Vagina (tissue), 2 donors: ENCODE data around the gene XPA. TPM values are rescaled to one million over a fixed set of nuclear protein-coding genes. Genes with fewer than 3 reads are reported as not detected.

ENCODE experiments used
- DNase-seq, 2 donors: peaks; one replicate each; pipeline ENCODE4 v3.0.0-alpha.2; 2017; ENCODE audit errors: extremely low spot score in 2 of 2
- H3K27ac ChIP-seq: fragments of 200-600 bp; sonication (generic); one replicate; pipeline ENCODE4 v1.5.1; 2019
- H3K27me3 ChIP-seq: fragments of 200-600 bp; sonication (generic); one replicate; pipeline ENCODE4 v1.5.1; 2019
- H3K36me3 ChIP-seq, 2 donors: fragments of 200-600 bp; sonication (generic); one replicate each; pipeline ENCODE4 v1.5.1; 2017 to 2019
- H3K4me1 ChIP-seq: fragments of 200-600 bp; sonication (generic); one replicate; pipeline ENCODE4 v1.5.1; 2019
- H3K4me3 ChIP-seq, 2 donors: fragments of 200-600 bp; sonication (generic); 1 replicate in 1 of 2; 2 replicates in 1 of 2; pipeline ENCODE4 v1.5.1; 2016 to 2019
- H3K9me3 ChIP-seq: fragments of 200-600 bp; sonication (generic); one replicate; pipeline ENCODE4 v1.5.1; 2019
- CTCF ChIP-seq, 3 experiments: fragments of 450-650 bp in 2 of 3; fragments of 200-600 bp in 1 of 3; sonication (generic) in 1 of 3; IDR thresholded peaks; one replicate each; pipeline ENCODE4 v1.5.1; 2017 to 2019; ENCODE audit warnings: antibody characterized with exemption in 3 of 3, mild to moderate bottlenecking in 2 of 3, moderate library complexity in 2 of 3
- POLR2A ChIP-seq, 2 donors: fragments of 450-650 bp; IDR thresholded peaks; one replicate each; pipeline ENCODE4 v1.6.1; 2017; ENCODE audit warnings: antibody characterized with exemption in 2 of 2, mild to moderate bottlenecking in 2 of 2, moderate library complexity in 2 of 2
- POLR2AphosphoS5 ChIP-seq, 2 donors: sonication (generic); formaldehyde crosslinking; IDR thresholded peaks; one replicate each; pipeline ENCODE4 v1.9.0; 2017; ENCODE audit warnings: antibody characterized with exemption in 2 of 2, mild to moderate bottlenecking in 2 of 2, low read depth in 1 of 2; ENCODE audit not compliant: insufficient read depth in 1 of 2
- intact Hi-C: fragments of 100-400 bp; cut with DNase I; formaldehyde crosslinking; loops from one replicate; pipeline ENCODE4 v1.15.1; 2023
- total RNA-seq: library from RNA; depleted of rRNA; stranded (reverse); fragments of >200 nt; gene quantifications from one replicate; pipeline ENCODE4 v1.2.3, GENCODE V29; 2016

XPA gene
- total RNA-seq, 1 donor from 2014 or later, result 16.7 TPM

DNA sequence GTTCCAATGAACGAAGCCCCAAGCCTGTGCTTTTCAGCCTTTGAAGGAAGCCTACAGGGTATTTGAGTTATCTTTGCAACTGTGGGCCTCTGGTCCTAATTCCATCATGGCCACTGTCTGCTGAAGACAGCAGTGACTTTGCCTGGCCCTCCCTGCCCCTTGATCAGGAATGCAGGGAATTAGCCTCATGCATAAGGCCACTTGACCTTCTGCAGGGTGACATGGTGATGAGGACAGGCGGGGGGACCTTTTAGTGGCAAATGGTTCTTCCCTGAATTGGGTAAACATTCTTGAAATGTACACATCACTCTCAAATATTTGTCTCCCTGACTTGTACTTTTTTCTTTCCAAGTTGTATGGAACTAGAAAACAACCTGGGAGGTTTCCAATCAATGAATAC lies 25.2 kb upstream of the XPA start:
- no peak for DNase-seq
- no peak for TF ChIP-seq POLR2AphosphoS5 (IDR thresholded peaks at IDR 0.05; ENCODE audit: insufficient read depth in 1 of 2, low read depth in 1 of 2)
- TF ChIP-seq POLR2A (IDR thresholded peaks at IDR 0.05), result no peak
- H3K4me1 ChIP-seq, result no peaks in the 10 kb centered on the region
- H3K9me3 ChIP-seq, result no peaks in the 10 kb centered on the region
- H3K27me3 ChIP-seq, result no peaks in the 10 kb centered on the region
- intact Hi-C loops, result no loop called here
- no peaks in the 10 kb centered on the region for H3K36me3 ChIP-seq
- H3K27ac ChIP-seq, result no peak overlapping the region
- H3K4me3 ChIP-seq, result no peak overlapping the region

GRCh38 chr9:97721396-97721795 lies 24.3 kb upstream of the XPA start:
- no peaks in the 10 kb centered on the region for H3K36me3 ChIP-seq
- TF ChIP-seq POLR2A (IDR thresholded peaks at IDR 0.05), result no peak
- TF ChIP-seq CTCF (IDR thresholded peaks at IDR 0.05), result no peak
- no peak overlapping the region for H3K4me3 ChIP-seq
- H3K4me1 ChIP-seq, result no peaks in the 10 kb centered on the region
- no peak overlapping the region for H3K27ac ChIP-seq
- no peaks in the 10 kb centered on the region for H3K9me3 ChIP-seq
- intact Hi-C loops, result no loop called here
- no peak for DNase-seq
- no peaks in the 10 kb centered on the region for H3K27me3 ChIP-seq

GRCh38 chr9:97717866-97718265 lies 20.7 kb upstream of the XPA start:
- intact Hi-C loops, result no loop called here
- H3K36me3 ChIP-seq, result no peaks in the 10 kb centered on the region
- H3K9me3 ChIP-seq, result no peaks in the 10 kb centered on the region
- H3K4me1 ChIP-seq, result no peaks in the 10 kb centered on the region
- no peak for DNase-seq
- no peak overlapping the region for H3K4me3 ChIP-seq
- no peak overlapping the region for H3K27ac ChIP-seq
- TF ChIP-seq POLR2A (IDR thresholded peaks at IDR 0.05), result no peak
- TF ChIP-seq POLR2AphosphoS5 (IDR thresholded peaks at IDR 0.05; ENCODE audit: insufficient read depth in 1 of 2, low read depth in 1 of 2), result no peak
- no peak for TF ChIP-seq CTCF (IDR thresholded peaks at IDR 0.05)
- H3K27me3 ChIP-seq, result no peaks in the 10 kb centered on the region

- Histone ChIP-seq H3K4me1 (peaks cover 4% of the 10 kb centered on the region), H3K36me3 (no peaks in the 10 kb centered on the region), H3K4me3 (no peak overlapping the region), H3K9me3 (no peaks in the 10 kb centered on the region), H3K27me3 (no peaks in the 10 kb centered on the region), H3K27ac (no peak overlapping the region)
- no peak for DNase-seq
- no peak for TF ChIP-seq POLR2AphosphoS5 (IDR thresholded peaks at IDR 0.05; ENCODE audit: insufficient read depth in 1 of 2, low read depth in 1 of 2)
- no peak for TF ChIP-seq POLR2A (IDR thresholded peaks at IDR 0.05)
- intact Hi-C loops, result loop anchor here (5.0 kb wide), 1 partner anchor 188 kb away; no protein-coding TSS in a partner anchor
These were observed 17.3 kb upstream of the XPA start for GRCh38 chr9:97714435-97714834.

GRCh38 chr9:97711223-97711626 lies 14.1 kb upstream of the XPA start:
- Histone ChIP-seq H3K27ac (no peak overlapping the region), H3K27me3 (no peaks in the 10 kb centered on the region), H3K4me3 (no peak overlapping the region), H3K4me1 (peaks cover 4% of the 10 kb centered on the region), H3K36me3 (no peaks in the 10 kb centered on the region), H3K9me3 (no peaks in the 10 kb centered on the region)
- DNase-seq, result no peak
- TF ChIP-seq CTCF (IDR thresholded peaks at IDR 0.05), result no peak
- intact Hi-C loops, result loop anchor here (5.0 kb wide), 1 partner anchor 191 kb away; no protein-coding TSS in a partner anchor

- intact Hi-C loops, result loop anchor here (5.0 kb wide), 1 partner anchor 192 kb away; no protein-coding TSS in a partner anchor
- no peak for DNase-seq
These were observed 13.4 kb upstream of the XPA start for GRCh38 chr9:97710356-97711222.

More at GRCh38 chr9:97710356-97711222, 13.4 kb upstream of the XPA start:
- H3K4me3 ChIP-seq, result no peak overlapping the region
- peak; percentile 71 to 78 (median 71) for TF ChIP-seq CTCF (IDR thresholded peaks at IDR 0.05)
- no peak for TF ChIP-seq POLR2AphosphoS5 (IDR thresholded peaks at IDR 0.05; ENCODE audit: insufficient read depth in 1 of 2, low read depth in 1 of 2)
- H3K36me3 ChIP-seq, result no peaks in the 10 kb centered on the region
- H3K4me1 ChIP-seq, result peaks cover 4% of the 10 kb centered on the region
- no peak overlapping the region for H3K27ac ChIP-seq
- no peaks in the 10 kb centered on the region for H3K27me3 ChIP-seq
- no peaks in the 10 kb centered on the region for H3K9me3 ChIP-seq
